GM23338 (cell line): ENCODE data around the gene CCNG2. TPM values are rescaled to one million over a fixed set of nuclear protein-coding genes. Genes with fewer than 3 reads are reported as not detected.
A peak's percentile ranks its signal among the peaks of the same experiment; 100 is the strongest.

Experiments
- ATAC-seq: fragments of 200-7000 bp; cut with Tn5 transposase; 3 replicates; pipeline ENCODE4 v1.9.1; 2020
- DNase-seq: peaks from one replicate; pipeline ENCODE4 v3.0.0-alpha.2; 2015; ENCODE audit warnings: low spot score
- H2AFZ ChIP-seq: fragments of 200-600 bp; sonication (generic); 2 replicates; pipeline ENCODE4 v1.8.0; 2016; ENCODE audit warnings: antibody characterized with exemption, mild to moderate bottlenecking, moderate library complexity
- H3F3A ChIP-seq: fragments of 200-600 bp; sonication (generic); replicated peaks from 2 replicates; pipeline ENCODE4 v1.8.0; 2017; ENCODE audit warnings: antibody characterized with exemption, mixed run types, low read depth
- H3K27ac ChIP-seq: fragments of 200-600 bp; sonication (generic); 2 replicates; pipeline ENCODE4 v1.6.1; 2016; ENCODE audit warnings: low read depth
- H3K27me3 ChIP-seq: fragments of 200-600 bp; sonication (generic); 2 replicates; pipeline ENCODE4 v1.8.0; 2016; ENCODE audit warnings: mild to moderate bottlenecking, mixed run types, moderate library complexity; ENCODE audit not compliant: insufficient read depth
- H3K36me3 ChIP-seq: fragments of 200-600 bp; sonication (generic); 2 replicates; pipeline ENCODE4 v1.8.0; 2016; ENCODE audit warnings: mild to moderate bottlenecking; ENCODE audit not compliant: insufficient read depth
- H3K4me1 ChIP-seq: fragments of 200-600 bp; sonication (generic); 2 replicates; pipeline ENCODE4 v1.8.0; 2016; ENCODE audit warnings: mild to moderate bottlenecking, moderate library complexity; ENCODE audit not compliant: insufficient read depth
- H3K4me2 ChIP-seq: fragments of 200-600 bp; sonication (generic); 2 replicates; pipeline ENCODE4 v1.7.1; 2017; ENCODE audit warnings: mixed run types
- H3K4me3 ChIP-seq: fragments of 200-600 bp; sonication (generic); 2 replicates; pipeline ENCODE4 v1.6.1; 2016; ENCODE audit warnings: mixed run types
- H3K79me2 ChIP-seq: fragments of 200-600 bp; sonication (generic); replicated peaks from 2 replicates; pipeline ENCODE4 v1.8.0; 2017; ENCODE audit warnings: mild to moderate bottlenecking; ENCODE audit not compliant: insufficient read depth
- H3K9me2 ChIP-seq: fragments of 200-600 bp; sonication (generic); 2 replicates; pipeline ENCODE4 v1.8.0; 2017; ENCODE audit not compliant: insufficient read depth
- H4K20me1 ChIP-seq: fragments of 200-600 bp; sonication (generic); replicated peaks from 2 replicates; pipeline ENCODE4 v1.8.0; 2017; ENCODE audit warnings: mild to moderate bottlenecking; ENCODE audit not compliant: insufficient read depth
- H3K27ac Mint-ChIP-seq: 2 replicates; pipeline ENCODE4 v1.8.0; 2020; ENCODE audit warnings: inconsistent platforms, mild to moderate bottlenecking, moderate library complexity, mixed read lengths
- H3K27me3 Mint-ChIP-seq: 3 replicates; pipeline ENCODE4 v1.8.0; 2022; ENCODE audit warnings: low read depth, mild to moderate bottlenecking, moderate library complexity, mixed read lengths, inconsistent platforms; ENCODE audit not compliant: insufficient read depth, poor library complexity
- H3K36me3 Mint-ChIP-seq: 3 replicates; pipeline ENCODE4 v1.8.0; 2021; ENCODE audit warnings: low read depth, mild to moderate bottlenecking, inconsistent platforms, moderate library complexity, mixed read lengths
- H3K4me1 Mint-ChIP-seq: 3 replicates; pipeline ENCODE4 v1.8.0; 2020; ENCODE audit warnings: mild to moderate bottlenecking, inconsistent platforms, mixed read lengths
- H3K4me3 Mint-ChIP-seq: 3 replicates; pipeline ENCODE4 v1.8.0; 2021; ENCODE audit warnings: moderate library complexity, mild to moderate bottlenecking, inconsistent platforms, mixed read lengths
- H3K9me3 Mint-ChIP-seq: 3 replicates; pipeline ENCODE4 v1.8.0; 2020; ENCODE audit warnings: moderate library complexity, mild to moderate bottlenecking, inconsistent platforms, mixed read lengths
- CREB1 ChIP-seq: fragments of 250-450 bp; sonication (Bioruptor Pico); IDR thresholded peaks from 2 replicates; pipeline ENCODE4 v1.5.0; 2020; ENCODE audit warnings: low read depth, mild to moderate bottlenecking, moderate library complexity
- EZH2 ChIP-seq: fragments of 200-600 bp; sonication (generic); IDR thresholded peaks from one replicate; pipeline ENCODE4 v1.8.0; 2017; ENCODE audit warnings: antibody characterized with exemption, mild to moderate bottlenecking, low read depth; ENCODE audit not compliant: unreplicated experiment
- EZH2phosphoT487 ChIP-seq: fragments of 200-600 bp; sonication (generic); IDR thresholded peaks from one replicate; pipeline ENCODE4 v1.8.1; 2018; ENCODE audit warnings: antibody characterized with exemption; ENCODE audit not compliant: unreplicated experiment
- JUNB ChIP-seq: IDR thresholded peaks from one replicate; pipeline ENCODE4 v1.6.1; 2016; ENCODE audit warnings: antibody characterized with exemption; ENCODE audit not compliant: unreplicated experiment
- NANOG ChIP-seq: IDR thresholded peaks from 2 replicates; pipeline ENCODE4 v1.6.1; 2016; ENCODE audit warnings: antibody characterized with exemption, borderline replicate concordance
- POLR2AphosphoS5 ChIP-seq: IDR thresholded peaks from 2 replicates; pipeline ENCODE4 v1.6.1; 2016; ENCODE audit warnings: antibody characterized with exemption, low read depth
- STAT1 ChIP-seq: IDR thresholded peaks from one replicate; pipeline ENCODE4 v1.6.1; 2016; ENCODE audit warnings: antibody characterized with exemption; ENCODE audit not compliant: unreplicated experiment
- ZNF114 ChIP-seq: fragments of 250-450 bp; sonication (Bioruptor Pico); IDR thresholded peaks from 2 replicates; pipeline ENCODE4 v1.5.0; 2020; ENCODE audit warnings: mild to moderate bottlenecking, moderate library complexity
- polyA plus RNA-seq: library from polyadenylated mRNA; unstranded; fragments of >200 nt; fragmentation: Nextera tagmentation; extraction: Ambion mirVana; gene quantifications from 2 replicates; pipeline ENCODE4 v1.2.1, GENCODE V29; 2016
- total RNA-seq: library from RNA; depleted of rRNA; stranded (reverse); fragments of >200 nt; shearing (Covaris generic); gene quantifications from 2 replicates; pipeline ENCODE4 v1.2.3, GENCODE V29; 2014
- TF ChIP-seq, protein P1 (sequence below): fragments of 250-450 bp; sonication (Bioruptor Pico); IDR thresholded peaks from 2 replicates; pipeline ENCODE4 v1.5.0; 2020; ENCODE audit warnings: mild to moderate bottlenecking, moderate library complexity
- TF ChIP-seq, protein P2 (sequence below), 2 experiments: fragments of 200-600 bp in 1 of 2; sonication (generic) in 1 of 2; conservative IDR thresholded peaks; 2 replicates each; pipeline versions ENCODE4 v1.5.1 to v1.6.1; 2016 to 2017; ENCODE audit warnings: antibody characterized with exemption in 2 of 2, low read depth in 2 of 2, mild to moderate bottlenecking in 2 of 2, moderate library complexity in 1 of 2
- TF ChIP-seq, protein P3 (sequence below): IDR thresholded peaks from one replicate; pipeline ENCODE4 v1.6.1; 2018; ENCODE audit warnings: antibody characterized with exemption; ENCODE audit not compliant: unreplicated experiment

The CCNG2 gene
- total and polyA plus RNA-seq, 2 experiments from 2014 or later: 7.1 to 16.5 TPM

DNA sequence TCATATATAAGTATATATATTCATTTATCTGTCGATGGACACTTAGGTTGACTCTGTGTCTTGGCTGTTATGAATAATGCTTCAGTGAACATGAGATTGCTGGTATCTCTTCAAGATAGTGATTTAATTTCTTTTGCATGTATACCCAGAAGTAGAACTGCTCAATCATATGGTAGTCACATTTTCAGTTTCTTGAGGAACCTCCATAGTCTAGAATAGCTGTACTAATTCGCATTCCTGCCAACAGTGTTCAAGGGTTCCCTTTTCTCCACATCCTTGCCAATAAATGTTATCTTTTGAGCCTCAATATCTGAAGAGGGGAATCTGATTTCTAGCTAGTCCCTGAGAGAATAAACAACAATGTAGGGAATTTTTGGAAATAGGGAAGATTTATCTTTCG lies 32.4 kb upstream of the CCNG2 start:
- H3K27me3 Mint-ChIP-seq: peaks cover 5% of the 10 kb centered on the region
- no peaks in the 10 kb centered on the region for H3K79me2 ChIP-seq
- H2AFZ ChIP-seq: peak overlapping the region; percentile 38; the same call in 1 of the 2 replicates
- H3K27ac Mint-ChIP-seq: no peak overlapping the region
- H3K27me3 ChIP-seq: no peaks in the 10 kb centered on the region
- H4K20me1 ChIP-seq: no peaks in the 10 kb centered on the region
- H3K9me3 Mint-ChIP-seq: no peaks in the 10 kb centered on the region
- no peak overlapping the region for H3K4me3 Mint-ChIP-seq
- H3K36me3 ChIP-seq: no peaks in the 10 kb centered on the region
- H3K4me1 Mint-ChIP-seq: peaks cover 23% of the 10 kb centered on the region
- no peak for TF ChIP-seq EZH2
- ATAC-seq (no peak), DNase-seq (no peak)
- no peak overlapping the region for H3K27ac ChIP-seq
- no peaks in the 10 kb centered on the region for H3K36me3 Mint-ChIP-seq
- H3K9me2 ChIP-seq: no peaks in the 10 kb centered on the region; the same call in 1 of the 2 replicates
- peaks cover 32% of the 10 kb centered on the region for H3K4me1 ChIP-seq
- H3K4me2 ChIP-seq: no peak overlapping the region
- no peaks in the 10 kb centered on the region for H3F3A ChIP-seq
- H3K4me3 ChIP-seq: no peak overlapping the region

DNA sequence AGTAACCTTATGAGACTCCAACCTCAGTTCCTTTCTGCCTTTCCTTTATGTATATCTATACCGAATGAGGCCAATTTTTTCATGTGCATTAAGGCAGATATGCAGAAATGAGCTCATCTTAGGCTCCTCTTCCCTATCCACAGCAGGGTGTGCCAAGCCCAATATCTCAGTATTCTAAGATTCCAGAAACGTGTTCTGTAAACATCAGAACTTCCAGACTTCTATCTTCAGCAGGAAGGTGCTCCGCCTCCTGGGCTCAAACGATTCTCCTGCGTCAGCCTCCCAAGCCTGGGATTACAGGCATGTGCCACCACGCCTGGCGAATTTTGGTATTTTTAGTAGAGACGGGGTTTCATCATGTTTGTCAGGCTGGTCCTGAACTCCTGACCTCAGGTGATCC lies 31.0 kb upstream of the CCNG2 start:
- no peak for ATAC-seq
- Histone ChIP-seq H2AFZ (0 out of 2 replicates have a peak overlapping the region, but pooled peaks have one; percentile 53), H3K27ac (no peak overlapping the region; the same call in 1 of the 2 replicates), H3K36me3 (no peaks in the 10 kb centered on the region; the same call in 1 of the 2 replicates), H3K27me3 (no peaks in the 10 kb centered on the region), H4K20me1 (no peaks in the 10 kb centered on the region), H3K79me2 (no peaks in the 10 kb centered on the region), H3K4me1 (peaks cover 32% of the 10 kb centered on the region), H3K4me2 (no peak overlapping the region), H3F3A (no peaks in the 10 kb centered on the region), H3K4me3 (no peak overlapping the region), H3K9me2 (no peaks in the 10 kb centered on the region; the same call in 1 of the 2 replicates)
- Mint-ChIP-seq H3K36me3 (no peaks in the 10 kb centered on the region), H3K4me3 (no peak overlapping the region), H3K9me3 (peaks cover 3% of the 10 kb centered on the region; the same call in 1 of the 3 replicates), H3K27ac (no peak overlapping the region), H3K27me3 (peaks cover 5% of the 10 kb centered on the region), H3K4me1 (peaks cover 23% of the 10 kb centered on the region)
- DNase-seq: no peak
- TF ChIP-seq EZH2phosphoT487 (no peak), CREB1 (no peak), JUNB (no peak), STAT1 (no peak), ZNF114 (no peak), NANOG (no peak), POLR2AphosphoS5 (no peak)
- TF ChIP-seq, protein P1, sequence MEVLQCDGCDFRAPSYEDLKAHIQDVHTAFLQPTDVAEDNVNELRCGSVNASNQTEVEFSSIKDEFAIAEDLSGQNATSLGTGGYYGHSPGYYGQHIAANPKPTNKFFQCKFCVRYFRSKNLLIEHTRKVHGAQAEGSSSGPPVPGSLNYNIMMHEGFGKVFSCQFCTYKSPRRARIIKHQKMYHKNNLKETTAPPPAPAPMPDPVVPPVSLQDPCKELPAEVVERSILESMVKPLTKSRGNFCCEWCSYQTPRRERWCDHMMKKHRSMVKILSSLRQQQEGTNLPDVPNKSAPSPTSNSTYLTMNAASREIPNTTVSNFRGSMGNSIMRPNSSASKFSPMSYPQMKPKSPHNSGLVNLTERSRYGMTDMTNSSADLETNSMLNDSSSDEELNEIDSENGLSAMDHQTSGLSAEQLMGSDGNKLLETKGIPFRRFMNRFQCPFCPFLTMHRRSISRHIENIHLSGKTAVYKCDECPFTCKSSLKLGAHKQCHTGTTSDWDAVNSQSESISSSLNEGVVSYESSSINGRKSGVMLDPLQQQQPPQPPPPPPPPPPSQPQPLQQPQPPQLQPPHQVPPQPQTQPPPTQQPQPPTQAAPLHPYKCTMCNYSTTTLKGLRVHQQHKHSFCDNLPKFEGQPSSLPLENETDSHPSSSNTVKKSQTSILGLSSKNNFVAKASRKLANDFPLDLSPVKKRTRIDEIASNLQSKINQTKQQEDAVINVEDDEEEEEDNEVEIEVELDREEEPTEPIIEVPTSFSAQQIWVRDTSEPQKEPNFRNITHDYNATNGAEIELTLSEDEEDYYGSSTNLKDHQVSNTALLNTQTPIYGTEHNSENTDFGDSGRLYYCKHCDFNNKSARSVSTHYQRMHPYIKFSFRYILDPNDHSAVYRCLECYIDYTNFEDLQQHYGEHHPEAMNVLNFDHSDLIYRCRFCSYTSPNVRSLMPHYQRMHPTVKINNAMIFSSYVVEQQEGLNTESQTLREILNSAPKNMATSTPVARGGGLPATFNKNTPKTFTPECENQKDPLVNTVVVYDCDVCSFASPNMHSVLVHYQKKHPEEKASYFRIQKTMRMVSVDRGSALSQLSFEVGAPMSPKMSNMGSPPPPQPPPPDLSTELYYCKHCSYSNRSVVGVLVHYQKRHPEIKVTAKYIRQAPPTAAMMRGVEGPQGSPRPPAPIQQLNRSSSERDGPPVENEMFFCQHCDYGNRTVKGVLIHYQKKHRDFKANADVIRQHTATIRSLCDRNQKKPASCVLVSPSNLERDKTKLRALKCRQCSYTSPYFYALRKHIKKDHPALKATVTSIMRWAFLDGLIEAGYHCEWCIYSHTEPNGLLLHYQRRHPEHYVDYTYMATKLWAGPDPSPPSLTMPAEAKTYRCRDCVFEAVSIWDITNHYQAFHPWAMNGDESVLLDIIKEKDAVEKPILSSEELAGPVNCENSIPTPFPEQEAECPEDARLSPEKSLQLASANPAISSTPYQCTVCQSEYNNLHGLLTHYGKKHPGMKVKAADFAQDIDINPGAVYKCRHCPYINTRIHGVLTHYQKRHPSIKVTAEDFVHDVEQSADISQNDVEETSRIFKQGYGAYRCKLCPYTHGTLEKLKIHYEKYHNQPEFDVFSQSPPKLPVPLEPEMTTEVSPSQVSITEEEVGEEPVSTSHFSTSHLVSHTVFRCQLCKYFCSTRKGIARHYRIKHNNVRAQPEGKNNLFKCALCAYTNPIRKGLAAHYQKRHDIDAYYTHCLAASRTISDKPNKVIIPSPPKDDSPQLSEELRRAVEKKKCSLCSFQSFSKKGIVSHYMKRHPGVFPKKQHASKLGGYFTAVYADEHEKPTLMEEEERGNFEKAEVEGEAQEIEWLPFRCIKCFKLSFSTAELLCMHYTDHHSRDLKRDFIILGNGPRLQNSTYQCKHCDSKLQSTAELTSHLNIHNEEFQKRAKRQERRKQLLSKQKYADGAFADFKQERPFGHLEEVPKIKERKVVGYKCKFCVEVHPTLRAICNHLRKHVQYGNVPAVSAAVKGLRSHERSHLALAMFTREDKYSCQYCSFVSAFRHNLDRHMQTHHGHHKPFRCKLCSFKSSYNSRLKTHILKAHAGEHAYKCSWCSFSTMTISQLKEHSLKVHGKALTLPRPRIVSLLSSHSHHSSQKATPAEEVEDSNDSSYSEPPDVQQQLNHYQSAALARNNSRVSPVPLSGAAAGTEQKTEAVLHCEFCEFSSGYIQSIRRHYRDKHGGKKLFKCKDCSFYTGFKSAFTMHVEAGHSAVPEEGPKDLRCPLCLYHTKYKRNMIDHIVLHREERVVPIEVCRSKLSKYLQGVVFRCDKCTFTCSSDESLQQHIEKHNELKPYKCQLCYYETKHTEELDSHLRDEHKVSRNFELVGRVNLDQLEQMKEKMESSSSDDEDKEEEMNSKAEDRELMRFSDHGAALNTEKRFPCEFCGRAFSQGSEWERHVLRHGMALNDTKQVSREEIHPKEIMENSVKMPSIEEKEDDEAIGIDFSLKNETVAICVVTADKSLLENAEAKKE (CRISPR knock-in tag): no peak
- TF ChIP-seq, protein P2, sequence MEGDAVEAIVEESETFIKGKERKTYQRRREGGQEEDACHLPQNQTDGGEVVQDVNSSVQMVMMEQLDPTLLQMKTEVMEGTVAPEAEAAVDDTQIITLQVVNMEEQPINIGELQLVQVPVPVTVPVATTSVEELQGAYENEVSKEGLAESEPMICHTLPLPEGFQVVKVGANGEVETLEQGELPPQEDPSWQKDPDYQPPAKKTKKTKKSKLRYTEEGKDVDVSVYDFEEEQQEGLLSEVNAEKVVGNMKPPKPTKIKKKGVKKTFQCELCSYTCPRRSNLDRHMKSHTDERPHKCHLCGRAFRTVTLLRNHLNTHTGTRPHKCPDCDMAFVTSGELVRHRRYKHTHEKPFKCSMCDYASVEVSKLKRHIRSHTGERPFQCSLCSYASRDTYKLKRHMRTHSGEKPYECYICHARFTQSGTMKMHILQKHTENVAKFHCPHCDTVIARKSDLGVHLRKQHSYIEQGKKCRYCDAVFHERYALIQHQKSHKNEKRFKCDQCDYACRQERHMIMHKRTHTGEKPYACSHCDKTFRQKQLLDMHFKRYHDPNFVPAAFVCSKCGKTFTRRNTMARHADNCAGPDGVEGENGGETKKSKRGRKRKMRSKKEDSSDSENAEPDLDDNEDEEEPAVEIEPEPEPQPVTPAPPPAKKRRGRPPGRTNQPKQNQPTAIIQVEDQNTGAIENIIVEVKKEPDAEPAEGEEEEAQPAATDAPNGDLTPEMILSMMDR (conservative IDR thresholded peaks at IDR 0.05; ENCODE audit: low read depth in 2 of 2): no peak
- TF ChIP-seq, protein P3, sequence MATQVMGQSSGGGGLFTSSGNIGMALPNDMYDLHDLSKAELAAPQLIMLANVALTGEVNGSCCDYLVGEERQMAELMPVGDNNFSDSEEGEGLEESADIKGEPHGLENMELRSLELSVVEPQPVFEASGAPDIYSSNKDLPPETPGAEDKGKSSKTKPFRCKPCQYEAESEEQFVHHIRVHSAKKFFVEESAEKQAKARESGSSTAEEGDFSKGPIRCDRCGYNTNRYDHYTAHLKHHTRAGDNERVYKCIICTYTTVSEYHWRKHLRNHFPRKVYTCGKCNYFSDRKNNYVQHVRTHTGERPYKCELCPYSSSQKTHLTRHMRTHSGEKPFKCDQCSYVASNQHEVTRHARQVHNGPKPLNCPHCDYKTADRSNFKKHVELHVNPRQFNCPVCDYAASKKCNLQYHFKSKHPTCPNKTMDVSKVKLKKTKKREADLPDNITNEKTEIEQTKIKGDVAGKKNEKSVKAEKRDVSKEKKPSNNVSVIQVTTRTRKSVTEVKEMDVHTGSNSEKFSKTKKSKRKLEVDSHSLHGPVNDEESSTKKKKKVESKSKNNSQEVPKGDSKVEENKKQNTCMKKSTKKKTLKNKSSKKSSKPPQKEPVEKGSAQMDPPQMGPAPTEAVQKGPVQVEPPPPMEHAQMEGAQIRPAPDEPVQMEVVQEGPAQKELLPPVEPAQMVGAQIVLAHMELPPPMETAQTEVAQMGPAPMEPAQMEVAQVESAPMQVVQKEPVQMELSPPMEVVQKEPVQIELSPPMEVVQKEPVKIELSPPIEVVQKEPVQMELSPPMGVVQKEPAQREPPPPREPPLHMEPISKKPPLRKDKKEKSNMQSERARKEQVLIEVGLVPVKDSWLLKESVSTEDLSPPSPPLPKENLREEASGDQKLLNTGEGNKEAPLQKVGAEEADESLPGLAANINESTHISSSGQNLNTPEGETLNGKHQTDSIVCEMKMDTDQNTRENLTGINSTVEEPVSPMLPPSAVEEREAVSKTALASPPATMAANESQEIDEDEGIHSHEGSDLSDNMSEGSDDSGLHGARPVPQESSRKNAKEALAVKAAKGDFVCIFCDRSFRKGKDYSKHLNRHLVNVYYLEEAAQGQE: no peak
